CD1c-positive myeloid dendritic cell (primary cell): ENCODE measurements around the gene TNFAIP8L3.
A peak's percentile ranks its signal among the peaks of the same experiment; 100 is the strongest.
"Not testable (repeated sequence)": the region's sequence is repeated elsewhere in the genome, so short reads cannot be mapped to it uniquely, and the experiment has no call there.

Experiments
- DNase-seq: peaks from one replicate; pipeline ENCODE4 v3.0.0-alpha.2; 2016; ENCODE audit errors: extremely low spot score

Gene TNFAIP8L3

DNA sequence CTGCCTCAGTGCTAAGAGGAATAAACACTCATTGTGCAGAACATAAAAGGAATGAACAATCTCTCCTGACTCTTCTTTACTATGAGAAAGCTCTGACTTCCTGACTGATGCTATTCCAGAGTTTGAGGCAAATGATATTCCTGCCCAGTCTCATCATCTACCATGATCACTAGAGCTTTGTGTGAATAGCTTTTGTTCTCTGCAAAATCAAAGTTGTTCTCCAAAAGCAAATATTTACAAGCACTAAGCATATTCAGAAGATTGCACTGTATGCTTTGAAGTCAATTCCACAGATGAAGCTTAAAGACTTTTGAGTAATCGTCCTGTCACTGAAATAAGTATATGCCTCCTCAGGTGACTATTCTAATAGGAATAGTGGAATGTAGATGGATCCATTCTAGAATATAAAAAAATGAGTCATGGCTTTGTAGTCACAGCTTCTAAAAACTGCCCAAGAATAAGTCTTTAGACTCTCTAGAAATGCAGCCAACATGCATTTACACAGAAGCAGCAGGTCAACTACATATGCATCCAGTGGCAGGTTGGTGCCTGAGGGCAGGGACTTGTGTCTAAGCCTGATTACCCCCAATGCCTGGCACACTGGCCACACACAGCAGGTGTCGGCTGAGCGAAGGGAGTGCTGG, 34.6 kb downstream of the TNFAIP8L3 start:
- DNase-seq = no peak

DNA sequence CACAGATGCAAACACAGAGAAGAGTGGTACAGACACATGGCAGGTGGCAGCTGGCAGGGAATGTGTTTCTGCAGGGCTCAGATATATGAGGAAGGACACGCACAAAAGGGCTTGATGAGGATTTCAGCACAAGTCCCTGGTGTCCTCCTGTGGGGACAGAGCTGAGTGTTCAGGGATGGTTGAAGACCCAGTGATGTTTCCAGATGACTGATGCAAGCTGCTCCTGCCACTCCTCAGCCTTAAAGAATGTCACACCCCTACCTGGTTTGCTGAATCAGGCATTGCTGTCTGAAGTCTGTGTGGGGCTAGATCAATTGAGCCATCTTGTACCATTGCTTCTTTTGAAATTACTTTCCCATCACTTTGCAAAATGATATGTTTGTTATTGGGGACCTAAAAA, 40.2 kb downstream of the TNFAIP8L3 start:
- DNase-seq = no peak

DNA sequence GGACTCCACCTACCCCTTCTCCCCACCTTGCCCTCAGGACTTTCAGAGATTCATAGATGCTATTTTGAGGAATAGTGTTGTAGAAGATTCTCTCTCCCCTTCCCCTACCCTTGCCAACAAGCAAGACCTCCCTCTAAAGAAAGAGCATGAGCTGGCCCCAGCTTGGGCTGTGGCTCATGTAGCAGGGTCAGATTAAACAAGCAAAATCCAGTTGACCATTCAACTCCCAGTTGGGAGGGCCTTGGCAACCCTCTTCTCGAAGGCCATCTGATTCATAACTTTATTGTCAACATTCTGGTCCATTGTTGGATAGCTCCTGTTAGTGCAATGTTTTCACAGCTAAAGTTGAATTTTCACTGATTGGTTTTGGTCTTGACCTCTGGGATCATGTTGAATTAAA, 41.1 kb downstream of the TNFAIP8L3 start:
- DNase-seq = no peak

DNA sequence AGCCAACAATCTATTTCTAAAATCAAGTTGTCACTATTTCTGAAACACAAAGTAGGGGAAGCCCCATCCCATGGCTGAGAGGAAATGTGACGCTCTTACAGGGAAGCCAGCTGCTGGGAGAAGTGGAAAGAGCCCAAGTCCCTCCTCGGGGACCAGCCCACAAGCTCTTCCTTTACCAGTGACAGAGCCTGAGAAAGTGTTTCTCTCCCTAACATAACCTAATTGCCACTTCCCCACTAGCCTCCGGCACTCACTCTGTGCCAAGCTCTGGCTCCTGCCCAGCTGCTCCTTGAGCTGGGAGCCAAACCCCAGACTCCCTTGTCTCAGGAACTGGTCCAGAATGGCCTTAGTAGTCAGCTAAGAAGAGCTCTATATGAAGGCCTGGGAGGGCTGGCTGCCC, 42.9 kb downstream of the TNFAIP8L3 start:
- peak; percentile 39 for DNase-seq

DNA sequence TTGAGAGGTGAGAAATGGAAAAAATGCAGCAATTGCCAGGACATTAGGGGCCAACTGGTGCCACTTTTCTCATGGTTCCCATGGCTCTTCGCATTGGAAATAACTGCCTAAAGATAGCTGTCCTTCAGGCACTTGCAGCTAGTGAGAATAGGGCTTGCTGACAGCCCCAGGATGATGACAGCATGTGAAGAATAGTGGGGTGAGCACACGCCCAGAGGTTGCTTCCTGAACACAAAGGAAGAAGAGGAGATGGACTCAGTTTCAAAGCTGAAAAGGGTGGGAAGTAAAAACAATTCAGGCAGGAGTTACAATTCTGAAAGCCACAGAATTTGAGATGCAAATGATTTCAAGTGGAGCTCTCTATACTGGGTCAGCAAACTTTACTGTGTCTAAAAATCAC, 45.6 kb downstream of the TNFAIP8L3 start:
- DNase-seq = peak; percentile 2

DNA sequence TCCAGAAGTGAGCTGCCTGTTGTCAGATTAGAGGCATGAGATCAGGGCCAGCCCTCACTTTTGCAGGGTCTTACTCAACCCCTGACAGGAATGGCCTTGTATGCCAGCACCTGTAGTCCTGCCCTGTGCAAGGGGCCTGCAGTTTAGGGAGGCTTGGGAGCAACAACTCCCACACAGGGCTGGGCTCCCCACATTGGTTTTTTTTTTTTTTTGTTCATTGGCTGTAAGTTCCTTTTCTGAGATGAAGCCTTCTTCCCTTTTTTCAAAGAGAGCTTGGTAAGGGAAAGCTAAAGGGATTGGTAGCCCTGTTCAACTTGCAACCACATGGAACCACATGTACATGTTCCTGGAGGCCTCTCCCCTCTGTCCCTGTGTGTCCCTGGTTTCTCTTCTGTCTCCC, 46.4 kb downstream of the TNFAIP8L3 start:
- peak; percentile 60 for DNase-seq

DNA sequence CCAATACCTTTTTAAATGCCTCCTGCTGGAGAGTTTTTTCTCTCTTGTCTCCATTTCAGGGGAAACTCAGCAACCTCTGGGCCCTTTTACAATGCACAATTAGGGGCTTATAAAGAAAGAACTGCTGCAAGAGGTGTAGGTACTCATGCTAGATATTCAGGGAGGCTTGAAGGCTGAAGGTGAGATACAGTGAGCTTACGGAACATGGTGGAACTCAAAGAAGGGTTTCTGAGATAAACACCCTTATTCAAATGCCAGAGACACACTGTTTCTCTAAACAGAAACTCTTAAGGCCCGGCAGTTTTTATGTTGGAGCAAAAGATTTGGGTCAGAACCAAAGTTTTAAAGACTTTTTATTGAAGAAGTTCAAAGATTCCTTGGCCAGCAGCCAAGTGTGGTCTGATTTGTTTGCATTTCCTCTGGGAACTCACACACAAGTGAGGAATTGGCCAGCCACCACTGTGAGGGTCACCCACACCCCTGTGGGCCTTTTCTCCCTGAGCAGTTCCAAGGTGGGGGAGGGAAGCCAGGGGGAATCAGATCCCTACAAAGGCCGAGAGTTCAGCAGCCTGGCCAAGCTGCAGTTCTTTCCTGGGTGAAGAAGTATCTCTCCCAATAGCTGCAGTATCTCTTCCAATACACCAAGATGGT, 47.8 kb downstream of the TNFAIP8L3 start:
- DNase-seq = no peak

DNA sequence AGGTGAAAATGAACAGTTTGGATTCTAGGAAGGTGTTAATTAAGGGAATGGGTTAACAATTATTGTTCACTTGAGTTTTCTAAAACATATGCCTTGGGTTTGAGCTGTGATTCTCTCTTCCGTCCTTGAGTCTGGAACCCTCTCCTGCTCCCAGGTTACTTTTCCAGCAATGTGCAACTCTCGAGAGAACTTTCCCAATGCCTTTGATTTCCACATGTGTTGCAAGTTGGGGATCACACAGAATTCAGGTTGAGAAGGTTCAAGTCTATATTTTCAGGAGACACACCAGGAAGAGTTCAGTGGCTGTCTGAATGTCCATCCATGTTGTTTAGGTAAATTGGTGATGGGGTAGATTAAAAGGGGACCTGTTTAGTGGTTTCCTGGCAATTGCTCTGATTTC, 48.7 kb downstream of the TNFAIP8L3 start:
- DNase-seq = no peak

DNA sequence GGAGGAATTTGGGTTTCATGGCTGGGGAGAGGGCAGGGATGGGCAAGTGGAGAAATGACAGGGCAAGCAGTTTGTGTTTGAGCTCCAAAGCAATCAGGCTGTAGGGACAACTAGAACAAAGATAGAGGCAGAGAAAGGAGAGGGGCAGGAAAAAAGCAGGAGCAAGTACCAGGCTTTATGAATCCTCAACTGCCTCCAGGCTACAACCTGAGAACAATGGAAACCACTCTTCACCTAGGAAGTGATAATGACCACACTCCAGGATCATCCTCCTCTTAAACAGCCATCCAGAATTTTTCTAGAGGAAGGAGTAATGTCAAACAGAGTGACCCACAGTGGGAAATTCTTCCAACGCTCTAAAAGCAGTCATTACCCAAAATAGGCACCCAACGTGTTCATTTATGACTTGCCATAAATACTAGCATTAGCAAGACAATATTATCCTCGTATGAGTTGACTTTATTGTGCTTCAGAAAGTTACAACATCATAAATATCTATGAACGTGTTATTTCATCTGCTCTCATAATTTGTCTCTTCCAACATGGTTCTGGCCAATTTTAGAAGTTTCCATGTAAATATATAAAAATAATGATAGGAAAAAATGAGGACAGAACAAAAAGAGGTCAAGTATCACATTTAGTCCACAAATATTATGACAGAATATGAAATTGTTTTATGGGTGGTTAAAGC, 50.5 kb downstream of the TNFAIP8L3 start:
- no peak for DNase-seq

DNA sequence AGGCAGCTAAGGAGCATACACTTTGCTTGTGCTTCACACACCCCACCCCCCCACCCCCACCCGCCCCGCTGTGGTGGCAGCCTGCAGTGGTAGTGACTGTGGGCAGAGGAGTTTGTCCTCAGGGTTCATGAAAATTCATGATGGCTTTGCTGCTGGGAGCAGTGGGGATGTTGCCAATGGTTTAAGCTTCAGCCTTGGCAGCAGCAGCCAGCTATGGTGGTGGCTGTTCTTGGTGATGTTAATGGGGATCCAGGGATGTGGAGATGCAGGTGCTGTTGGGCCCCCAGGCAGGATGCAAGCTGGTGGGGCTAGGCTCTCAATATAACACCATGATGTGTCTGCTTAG, 55.8 kb downstream of the TNFAIP8L3 start:
- DNase-seq = no peak

DNA sequence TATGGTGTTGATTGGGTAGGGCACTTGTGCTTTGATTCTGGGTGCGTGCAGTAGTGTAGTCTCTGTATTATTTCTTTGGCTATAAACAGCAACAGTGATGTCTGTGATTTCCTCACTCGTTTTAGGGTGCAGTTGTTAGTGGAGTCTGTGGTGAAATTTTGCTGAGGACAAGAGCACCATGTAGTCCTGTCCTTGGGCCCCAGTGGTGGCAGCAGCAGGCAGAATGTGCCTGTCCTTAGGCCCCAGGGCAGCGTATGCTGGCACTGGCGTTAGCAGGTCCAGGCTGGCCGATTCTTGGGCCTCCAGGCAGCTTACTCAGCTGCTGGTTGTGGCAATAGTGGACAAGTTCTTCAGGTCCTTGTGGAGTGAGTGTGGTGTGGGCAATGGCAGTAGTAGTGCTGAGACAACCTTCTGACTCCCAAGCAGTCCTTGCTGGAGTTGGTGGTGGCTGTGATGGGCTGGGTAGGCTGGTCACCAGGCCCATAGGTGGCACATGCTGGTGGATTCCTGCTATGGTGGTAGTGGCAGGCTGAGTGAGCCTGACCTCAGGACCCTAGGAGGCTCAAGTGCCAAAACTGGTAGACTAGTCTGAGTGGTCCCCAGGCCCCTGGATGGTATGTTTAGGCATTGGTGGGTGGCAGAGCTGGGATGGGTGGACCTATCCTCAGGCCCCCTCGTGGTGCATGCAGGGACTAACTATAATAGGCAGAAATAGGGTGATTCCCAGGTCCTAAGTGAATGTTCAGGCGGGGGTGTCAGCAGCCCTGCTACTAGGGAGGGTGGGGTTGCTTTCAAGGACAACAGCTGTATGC, 56.3 kb downstream of the TNFAIP8L3 start:
- no peak for DNase-seq

DNA sequence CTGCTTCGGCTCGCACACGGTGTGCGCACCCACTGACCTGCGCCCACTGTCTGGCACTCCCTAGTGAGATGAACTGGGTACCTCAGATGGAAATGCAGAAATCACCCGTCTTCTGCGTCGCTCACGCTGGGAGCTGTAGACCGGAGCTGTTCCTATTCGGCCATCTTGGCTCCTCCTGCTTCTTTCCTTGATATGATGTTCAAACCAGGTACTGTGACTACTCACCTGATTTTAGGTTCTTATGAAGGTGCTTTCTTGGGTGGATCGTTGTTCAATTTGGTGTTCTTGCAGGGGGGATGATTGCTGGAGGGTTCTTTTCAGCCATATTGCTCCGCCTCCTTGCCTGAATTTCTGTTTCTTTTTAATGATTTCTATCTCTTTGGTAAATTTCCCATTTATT, 57.2 kb downstream of the TNFAIP8L3 start:
- not testable (repeated sequence) for DNase-seq

DNA sequence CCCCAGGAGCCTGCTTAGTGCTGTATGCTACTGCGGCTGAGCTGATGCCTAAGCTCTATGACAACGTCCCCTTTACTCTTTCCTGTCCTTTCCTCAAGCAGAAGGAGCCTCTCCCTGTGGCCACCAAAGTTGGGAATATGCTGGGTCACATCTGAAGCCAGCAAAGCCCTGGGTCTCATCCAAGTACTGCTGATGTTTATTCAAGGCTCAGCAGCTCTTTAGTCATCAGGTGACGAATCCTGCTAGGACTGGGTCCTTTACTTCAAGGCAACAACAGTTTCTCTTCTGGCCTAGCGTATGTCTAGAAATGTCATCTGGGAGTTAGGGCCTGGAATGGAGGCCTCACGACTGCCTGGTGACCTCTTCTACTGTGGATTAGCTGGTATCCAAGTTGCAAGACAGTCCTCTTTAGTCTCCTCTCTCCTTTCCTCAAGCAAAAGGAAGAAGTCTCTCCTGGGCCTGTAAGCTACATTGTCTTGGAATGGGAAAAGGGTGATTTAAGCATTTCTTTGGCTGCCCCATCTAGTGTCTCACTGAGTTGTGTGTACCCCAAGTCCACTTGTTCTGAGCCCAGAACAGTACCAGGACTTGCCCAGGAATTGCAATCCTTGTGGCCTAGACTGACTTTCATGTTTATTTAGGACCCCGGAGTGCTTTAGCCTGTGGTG, 63.9 kb downstream of the TNFAIP8L3 start:
- DNase-seq = no peak

DNA sequence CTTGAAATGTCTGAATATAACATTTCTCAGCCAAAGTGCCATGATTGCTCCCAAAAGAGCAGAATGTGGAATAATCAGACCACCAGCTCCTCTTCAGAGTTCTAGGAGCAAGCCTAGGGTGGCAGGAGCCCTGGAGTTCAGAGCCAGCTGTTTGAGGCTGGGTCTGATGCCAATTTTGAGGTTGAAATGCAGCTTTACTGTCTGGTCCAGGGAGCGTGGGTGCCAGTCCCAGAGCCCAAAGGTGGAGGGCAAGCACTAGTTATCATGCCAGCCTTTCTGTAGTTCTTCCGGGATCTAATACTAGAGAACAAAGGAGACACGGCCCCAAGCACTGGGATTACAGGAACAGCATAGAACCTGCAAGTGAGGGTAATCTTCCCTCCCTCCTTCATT, 69.3 kb downstream of the TNFAIP8L3 start:
- no peak for DNase-seq

DNA sequence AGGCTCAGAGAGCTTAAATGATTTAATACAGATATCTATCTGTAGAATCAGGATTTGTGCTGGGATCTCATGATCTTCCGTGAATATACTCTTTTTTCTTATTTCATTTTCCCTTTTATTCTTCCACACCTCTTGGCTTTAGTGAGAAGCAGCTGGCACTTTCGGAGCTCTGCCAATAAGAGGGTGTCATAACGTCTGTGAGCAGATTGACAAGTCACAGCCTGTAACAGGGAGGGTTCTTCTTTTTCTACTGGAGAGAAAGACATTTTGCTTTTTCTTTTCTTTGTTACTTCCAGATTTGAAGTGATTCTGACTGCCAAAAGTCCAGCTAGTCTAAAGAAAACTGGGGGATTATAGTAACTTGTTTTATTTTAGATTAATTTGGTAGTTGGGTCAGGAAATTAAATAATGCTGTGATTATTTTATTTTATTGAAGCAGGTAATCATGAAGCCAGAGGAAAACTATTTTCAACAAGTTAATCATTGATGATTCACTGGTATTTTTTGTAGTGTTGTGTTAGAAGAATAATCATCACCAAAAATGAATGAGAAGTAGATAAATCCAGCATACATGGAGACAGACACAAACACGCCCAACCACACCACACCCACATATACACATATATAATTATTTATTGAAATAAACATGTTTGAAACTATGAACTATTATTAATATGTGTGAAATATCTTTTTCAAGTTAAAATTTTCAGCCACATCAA, 69.8 kb downstream of the TNFAIP8L3 start:
- no peak for DNase-seq

DNA sequence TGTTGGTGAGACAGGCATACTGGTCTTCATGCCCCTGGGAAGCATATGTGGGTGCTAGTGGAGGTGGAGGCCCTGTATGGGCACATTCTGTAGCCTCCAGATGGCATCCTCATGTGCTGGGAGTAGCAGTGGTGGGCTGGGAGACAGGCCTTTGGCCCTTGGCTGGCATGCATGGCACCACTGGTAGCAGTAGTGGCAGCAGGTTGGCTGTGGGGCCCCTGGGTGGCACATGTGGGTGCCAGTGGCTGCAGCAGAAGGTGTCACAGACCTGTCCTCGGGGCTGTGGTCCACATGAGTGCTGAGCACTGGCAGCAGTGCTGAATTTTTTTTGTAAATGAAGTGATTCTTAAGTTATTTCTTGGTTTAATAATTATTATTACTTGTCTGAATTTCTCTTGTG, 71.2 kb downstream of the TNFAIP8L3 start:
- DNase-seq = no peak

DNA sequence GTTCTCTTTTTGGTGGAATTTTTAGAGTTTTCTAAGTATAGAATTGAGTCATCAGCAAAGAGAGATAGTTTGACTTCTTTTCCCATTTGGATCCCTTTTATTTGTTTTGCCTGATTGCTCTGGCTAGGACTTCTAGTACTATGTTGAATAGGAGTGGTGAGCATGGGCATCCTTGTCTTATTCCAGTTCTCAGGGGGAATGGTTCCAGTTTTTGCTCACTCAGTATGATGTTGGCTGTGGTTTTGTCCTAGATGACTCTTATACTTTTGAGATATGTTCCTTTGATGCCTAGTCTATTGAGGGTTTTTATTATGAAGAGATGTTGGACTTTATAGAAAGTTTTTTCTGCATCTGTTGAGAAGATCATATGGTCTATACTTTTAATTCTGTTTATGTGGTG, 72.5 kb downstream of the TNFAIP8L3 start:
- DNase-seq = no peak

DNA sequence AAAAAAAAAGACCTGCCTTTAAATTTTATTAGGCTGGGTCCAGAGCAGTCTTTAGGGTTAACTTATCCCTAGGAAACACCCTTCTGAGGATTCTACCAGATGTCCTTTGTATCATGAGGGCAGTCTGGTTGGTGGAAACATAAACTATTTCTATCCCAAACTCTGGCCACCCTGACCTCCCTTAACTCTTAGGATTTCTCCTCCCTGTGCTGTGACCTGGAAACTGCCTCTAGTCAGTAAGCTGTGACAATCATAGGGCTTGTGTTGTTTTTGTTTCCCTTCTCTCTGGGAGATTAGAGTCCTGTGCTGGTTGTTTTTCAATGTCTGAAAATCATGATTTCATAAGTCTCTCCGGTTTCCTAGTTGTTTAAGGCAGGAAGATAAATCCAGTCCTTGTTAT, 78.1 kb downstream of the TNFAIP8L3 start:
- no peak for DNase-seq

DNA sequence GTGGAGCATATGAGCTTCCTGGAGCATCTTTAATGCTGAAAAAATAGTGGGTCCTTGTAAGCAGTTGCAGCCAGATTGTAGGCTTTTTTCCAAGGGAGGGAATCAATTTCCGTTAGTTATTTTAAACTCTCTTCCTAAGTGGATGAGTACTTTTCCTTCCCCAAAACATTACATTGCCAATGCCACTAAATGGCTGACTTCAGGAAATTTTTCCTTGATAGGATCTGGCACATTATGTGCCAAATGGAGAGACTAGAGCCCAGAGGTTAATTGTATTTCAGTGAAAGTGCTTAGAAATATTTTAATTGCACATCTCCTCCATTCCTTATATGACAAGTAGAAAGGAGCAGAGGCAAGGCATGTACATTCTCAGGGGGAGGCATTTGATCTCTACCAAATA, 83.5 kb downstream of the TNFAIP8L3 start:
- no peak for DNase-seq

DNA sequence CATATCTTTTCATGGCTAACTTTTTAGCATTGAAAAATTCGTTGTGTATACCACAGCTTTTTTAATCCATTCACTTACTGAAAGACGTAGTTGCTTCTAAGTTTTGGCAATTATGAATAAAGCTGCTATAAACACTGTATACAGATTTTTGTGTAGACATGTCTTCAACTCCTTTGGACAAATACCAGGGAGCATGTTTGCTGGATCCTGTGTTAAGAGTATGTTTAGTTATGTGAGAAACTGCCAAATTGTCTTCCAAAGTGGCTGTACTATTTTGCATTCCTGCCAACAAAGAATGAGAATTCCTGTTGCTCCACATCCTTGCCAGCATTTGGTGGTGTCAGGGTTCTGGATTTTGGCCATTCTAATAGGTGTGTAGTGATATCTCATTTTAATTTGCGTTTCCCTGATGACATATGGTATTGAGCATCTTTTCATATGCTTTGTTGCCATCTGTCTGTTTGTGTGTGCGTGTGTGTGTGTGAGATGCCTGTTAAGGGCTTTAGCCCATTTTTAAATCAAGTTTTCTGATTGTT, 87.5 kb downstream of the TNFAIP8L3 start:
- no peak for DNase-seq
